Vagina (tissue), 2 donors: ENCODE results near the gene SPACA4.

Experiments
- POLR2A ChIP-seq, 2 donors: fragments of 450-650 bp; IDR thresholded peaks; one replicate each; pipeline ENCODE4 v1.6.1; 2017; ENCODE audit warnings: antibody characterized with exemption in 2 of 2, mild to moderate bottlenecking in 2 of 2, moderate library complexity in 2 of 2
- POLR2AphosphoS5 ChIP-seq, 2 donors: sonication (generic); formaldehyde crosslinking; IDR thresholded peaks; one replicate each; pipeline ENCODE4 v1.9.0; 2017; ENCODE audit warnings: antibody characterized with exemption in 2 of 2, mild to moderate bottlenecking in 2 of 2, low read depth in 1 of 2; ENCODE audit not compliant: insufficient read depth in 1 of 2
- TF ChIP-seq, protein P1 (sequence below), 3 experiments: fragments of 450-650 bp in 2 of 3; fragments of 200-600 bp in 1 of 3; sonication (generic) in 1 of 3; IDR thresholded peaks; one replicate each; pipeline ENCODE4 v1.5.1; 2017 to 2019; ENCODE audit warnings: antibody characterized with exemption in 3 of 3, mild to moderate bottlenecking in 2 of 3, moderate library complexity in 2 of 3

DNA sequence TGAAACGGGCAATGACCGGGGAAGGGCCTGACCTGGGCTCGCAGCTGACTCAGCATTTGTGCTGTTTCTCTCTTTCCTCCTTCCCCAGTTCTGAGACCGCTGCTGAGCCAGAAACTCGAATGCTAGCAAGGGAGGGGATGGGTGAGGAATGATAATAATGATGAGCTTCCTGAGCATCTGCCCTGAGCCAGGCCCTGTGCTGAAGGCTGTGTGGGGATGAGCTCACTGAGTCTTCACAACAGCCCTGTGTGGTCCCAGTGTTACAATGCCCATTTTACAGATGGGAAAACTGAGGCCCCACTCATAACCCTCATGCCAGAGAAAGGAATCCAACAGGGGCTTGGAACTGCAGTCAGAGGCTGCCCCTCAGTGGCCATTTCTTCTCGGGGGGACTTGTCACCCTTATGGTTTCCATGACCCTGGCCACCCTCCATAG is 46.4 kb upstream of the SPACA4 start:
- TF ChIP-seq, protein P1, sequence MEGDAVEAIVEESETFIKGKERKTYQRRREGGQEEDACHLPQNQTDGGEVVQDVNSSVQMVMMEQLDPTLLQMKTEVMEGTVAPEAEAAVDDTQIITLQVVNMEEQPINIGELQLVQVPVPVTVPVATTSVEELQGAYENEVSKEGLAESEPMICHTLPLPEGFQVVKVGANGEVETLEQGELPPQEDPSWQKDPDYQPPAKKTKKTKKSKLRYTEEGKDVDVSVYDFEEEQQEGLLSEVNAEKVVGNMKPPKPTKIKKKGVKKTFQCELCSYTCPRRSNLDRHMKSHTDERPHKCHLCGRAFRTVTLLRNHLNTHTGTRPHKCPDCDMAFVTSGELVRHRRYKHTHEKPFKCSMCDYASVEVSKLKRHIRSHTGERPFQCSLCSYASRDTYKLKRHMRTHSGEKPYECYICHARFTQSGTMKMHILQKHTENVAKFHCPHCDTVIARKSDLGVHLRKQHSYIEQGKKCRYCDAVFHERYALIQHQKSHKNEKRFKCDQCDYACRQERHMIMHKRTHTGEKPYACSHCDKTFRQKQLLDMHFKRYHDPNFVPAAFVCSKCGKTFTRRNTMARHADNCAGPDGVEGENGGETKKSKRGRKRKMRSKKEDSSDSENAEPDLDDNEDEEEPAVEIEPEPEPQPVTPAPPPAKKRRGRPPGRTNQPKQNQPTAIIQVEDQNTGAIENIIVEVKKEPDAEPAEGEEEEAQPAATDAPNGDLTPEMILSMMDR (IDR thresholded peaks at IDR 0.05), result no peak
- TF ChIP-seq POLR2AphosphoS5 (IDR thresholded peaks at IDR 0.05; ENCODE audit: insufficient read depth in 1 of 2, low read depth in 1 of 2), result no peak
- TF ChIP-seq POLR2A (IDR thresholded peaks at IDR 0.05), result no peak
